ENCODE data around the gene ARL6IP5.

ARL6IP5 gene

GRCh38 chr3:69087030-69087791 is 2.5 kb downstream of the ARL6IP5 start:
- no peak for DNase-seq

GRCh38 chr3:69088063-69088462 is 3.3 kb downstream of the ARL6IP5 start:
- no peak for DNase-seq

- no peak for DNase-seq
Measured at GRCh38 chr3:69090021-69090420, 5.3 kb downstream of the ARL6IP5 start.

- no peak for DNase-seq
Measured at GRCh38 chr3:69091389-69092029, 6.8 kb downstream of the ARL6IP5 start.

- no peak for DNase-seq
Measured at GRCh38 chr3:69092030-69092516, 7.3 kb downstream of the ARL6IP5 start.

- no peak for DNase-seq
Measured at GRCh38 chr3:69094467-69095205, 9.9 kb downstream of the ARL6IP5 start.

GRCh38 chr3:69095636-69096035 is 10.9 kb downstream of the ARL6IP5 start:
- DNase-seq = no peak

GRCh38 chr3:69096299-69096698 is 11.6 kb downstream of the ARL6IP5 start:
- no peak for DNase-seq

- DNase-seq = no peak
Measured at GRCh38 chr3:69097407-69098086, 12.8 kb downstream of the ARL6IP5 start.

- no peak for DNase-seq
Measured at GRCh38 chr3:69099576-69099975, 14.8 kb downstream of the ARL6IP5 start.

GRCh38 chr3:69102384-69102783 is 17.6 kb downstream of the ARL6IP5 start:
- DNase-seq = no peak

GRCh38 chr3:69103123-69103522 is 18.4 kb downstream of the ARL6IP5 start:
- DNase-seq = no peak

GRCh38 chr3:69104586-69104985 is 19.8 kb downstream of the ARL6IP5 start:
- DNase-seq = no peak

GRCh38 chr3:69105320-69105719 is 20.6 kb downstream of the ARL6IP5 start:
- no peak for DNase-seq

- no peak for DNase-seq
Measured at GRCh38 chr3:69107841-69108240, 23.1 kb downstream of the ARL6IP5 start.

- no peak for DNase-seq
Measured at GRCh38 chr3:69108811-69109210, 24.1 kb downstream of the ARL6IP5 start.

- DNase-seq = no peak
Measured at GRCh38 chr3:69110941-69111546, 26.3 kb downstream of the ARL6IP5 start.

- no peak for DNase-seq
Measured at GRCh38 chr3:69113536-69113935, 28.8 kb downstream of the ARL6IP5 start.

- DNase-seq = no peak
Measured at GRCh38 chr3:69115731-69116130, 31.0 kb downstream of the ARL6IP5 start.

- DNase-seq = no peak
Measured at GRCh38 chr3:69116162-69116561, 31.4 kb downstream of the ARL6IP5 start.

- no peak for DNase-seq
Measured at GRCh38 chr3:69116897-69117296, 32.2 kb downstream of the ARL6IP5 start.

- no peak for DNase-seq
Measured at GRCh38 chr3:69118555-69118954, 33.8 kb downstream of the ARL6IP5 start.

GRCh38 chr3:69119138-69119537 is 34.4 kb downstream of the ARL6IP5 start:
- DNase-seq = no peak

Measured in T1000 (cell line).